GM15510 (cell line): Measurements from ENCODE around the gene MLH1.

Source experiments
- POLR2A ChIP-seq: IDR thresholded peaks from 3 replicates; pipeline ENCODE4 v1.6.1; 2011; ENCODE audit warnings: borderline replicate concordance; ENCODE audit not compliant: insufficient read length; ENCODE audit errors: extremely low read depth

Gene MLH1

DNA sequence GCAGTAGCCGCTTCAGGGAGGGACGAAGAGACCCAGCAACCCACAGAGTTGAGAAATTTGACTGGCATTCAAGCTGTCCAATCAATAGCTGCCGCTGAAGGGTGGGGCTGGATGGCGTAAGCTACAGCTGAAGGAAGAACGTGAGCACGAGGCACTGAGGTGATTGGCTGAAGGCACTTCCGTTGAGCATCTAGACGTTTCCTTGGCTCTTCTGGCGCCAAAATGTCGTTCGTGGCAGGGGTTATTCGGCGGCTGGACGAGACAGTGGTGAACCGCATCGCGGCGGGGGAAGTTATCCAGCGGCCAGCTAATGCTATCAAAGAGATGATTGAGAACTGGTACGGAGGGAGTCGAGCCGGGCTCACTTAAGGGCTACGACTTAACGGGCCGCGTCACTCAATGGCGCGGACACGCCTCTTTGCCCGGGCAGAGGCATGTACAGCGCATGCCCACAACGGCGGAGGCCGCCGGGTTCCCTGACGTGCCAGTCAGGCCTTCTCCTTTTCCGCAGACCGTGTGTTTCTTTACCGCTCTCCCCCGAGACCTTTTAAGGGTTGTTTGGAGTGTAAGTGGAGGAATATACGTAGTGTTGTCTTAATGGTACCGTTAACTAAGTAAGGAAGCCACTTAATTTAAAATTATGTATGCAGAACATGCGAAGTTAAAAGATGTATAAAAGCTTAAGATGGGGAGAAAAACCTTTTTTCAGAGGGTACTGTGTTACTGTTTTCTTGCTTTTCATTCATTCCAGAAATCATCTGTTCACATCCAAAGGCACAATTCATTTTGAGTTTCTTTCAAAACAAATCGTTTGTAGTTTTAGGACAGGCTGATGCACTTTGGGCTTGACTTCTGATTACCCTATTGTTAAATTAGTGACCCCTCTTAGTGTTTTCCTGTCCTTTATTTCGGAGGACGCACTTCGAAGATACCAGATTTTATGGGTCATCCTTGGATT is at the start of gene MLH1:
MLH1 (plus strand) TSS at position 193 of the 958 bp plus-strand sequence; CDS start at position 223, 30 bp downstream.
- TF ChIP-seq POLR2A, result peak; percentile 76

DNA sequence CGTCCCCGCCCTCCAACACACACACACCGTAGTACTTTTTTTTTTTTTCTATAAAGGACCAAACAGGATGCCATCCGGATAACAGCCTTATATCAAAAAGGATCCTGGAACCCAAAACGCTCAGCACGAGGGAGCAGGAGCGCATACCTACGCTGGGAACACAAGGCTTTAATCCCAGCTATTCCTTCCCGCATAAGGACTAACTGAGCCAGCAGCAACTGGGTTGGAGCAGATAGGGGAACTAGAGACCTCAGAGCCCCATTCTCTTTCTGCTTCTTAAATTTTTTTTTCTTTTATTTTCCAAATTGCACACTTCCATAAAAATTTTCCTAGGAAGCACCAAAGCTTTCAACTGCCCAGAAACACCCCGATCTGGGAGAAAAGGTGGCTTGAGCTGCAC is 49.7 kb upstream of the MLH1 start:
- no peak for TF ChIP-seq POLR2A

DNA sequence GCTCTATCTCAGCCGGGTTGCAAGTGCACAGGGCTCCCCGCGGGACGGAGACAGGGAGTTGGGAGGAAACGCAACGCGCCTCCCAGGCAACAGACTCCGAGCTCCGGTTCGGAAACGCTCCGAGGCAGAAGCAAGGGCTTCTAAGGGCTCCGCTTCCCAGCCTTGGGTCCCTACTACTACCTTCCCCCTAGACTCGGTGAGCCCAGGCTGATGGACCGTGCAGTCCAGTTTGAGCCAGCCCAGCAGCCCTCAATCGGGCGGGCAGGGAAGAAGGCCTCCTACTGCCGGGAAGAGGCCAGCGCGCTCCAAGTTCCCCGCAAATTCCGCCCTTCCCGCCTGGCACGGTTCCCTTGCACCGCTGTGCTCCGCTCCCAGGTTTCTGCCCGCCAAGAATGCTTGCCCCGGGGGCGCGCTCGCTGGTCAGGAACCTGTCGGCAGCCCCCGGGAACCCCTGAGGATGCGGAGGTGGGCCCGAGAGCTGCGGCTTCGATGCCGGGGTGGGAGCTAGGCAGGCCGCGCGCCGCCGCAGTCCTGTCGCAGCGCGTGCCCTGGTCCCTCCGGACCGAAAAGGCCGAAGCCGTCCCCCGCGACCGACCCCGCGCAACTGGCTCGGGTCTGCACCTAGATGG is 49.2 kb upstream of the MLH1 start:
- TF ChIP-seq POLR2A, result no peak

DNA sequence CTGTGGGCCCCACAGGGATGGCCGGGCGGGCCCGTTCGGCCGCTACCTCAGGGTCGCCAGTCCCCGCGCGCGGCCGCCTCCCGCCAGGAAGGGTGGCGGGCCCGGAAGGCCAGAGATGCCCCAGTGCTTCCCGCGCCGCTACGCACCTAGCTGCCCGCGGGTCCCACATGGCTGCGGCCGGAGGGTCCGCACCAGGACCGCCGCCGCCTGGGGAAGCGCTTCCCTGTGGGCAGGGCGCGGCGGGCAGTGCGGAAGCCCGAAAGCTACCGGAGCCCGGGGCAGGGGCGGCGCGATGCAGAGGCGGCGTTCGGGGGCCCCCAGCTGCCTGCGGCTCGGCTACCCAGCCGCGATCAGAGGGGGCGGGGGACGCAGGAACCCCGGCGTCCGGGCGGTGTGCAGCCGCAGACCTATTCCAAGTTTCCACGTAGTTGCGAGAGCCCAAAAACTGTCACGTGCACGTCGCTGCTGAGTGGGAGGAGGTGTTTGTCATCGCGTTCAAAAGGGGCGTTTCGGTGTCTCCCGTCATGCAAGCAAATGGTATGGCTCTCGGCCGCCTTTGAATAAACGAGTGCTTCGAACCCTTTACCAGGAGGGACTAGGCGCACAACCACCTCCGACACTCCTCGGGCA is 48.6 kb upstream of the MLH1 start, which contains the start of gene TRANK1:
TRANK1 (minus strand) TSS at position 414 of the 630 bp plus-strand sequence; CDS start at position 169, 245 bp downstream.
- no peak for TF ChIP-seq POLR2A

DNA sequence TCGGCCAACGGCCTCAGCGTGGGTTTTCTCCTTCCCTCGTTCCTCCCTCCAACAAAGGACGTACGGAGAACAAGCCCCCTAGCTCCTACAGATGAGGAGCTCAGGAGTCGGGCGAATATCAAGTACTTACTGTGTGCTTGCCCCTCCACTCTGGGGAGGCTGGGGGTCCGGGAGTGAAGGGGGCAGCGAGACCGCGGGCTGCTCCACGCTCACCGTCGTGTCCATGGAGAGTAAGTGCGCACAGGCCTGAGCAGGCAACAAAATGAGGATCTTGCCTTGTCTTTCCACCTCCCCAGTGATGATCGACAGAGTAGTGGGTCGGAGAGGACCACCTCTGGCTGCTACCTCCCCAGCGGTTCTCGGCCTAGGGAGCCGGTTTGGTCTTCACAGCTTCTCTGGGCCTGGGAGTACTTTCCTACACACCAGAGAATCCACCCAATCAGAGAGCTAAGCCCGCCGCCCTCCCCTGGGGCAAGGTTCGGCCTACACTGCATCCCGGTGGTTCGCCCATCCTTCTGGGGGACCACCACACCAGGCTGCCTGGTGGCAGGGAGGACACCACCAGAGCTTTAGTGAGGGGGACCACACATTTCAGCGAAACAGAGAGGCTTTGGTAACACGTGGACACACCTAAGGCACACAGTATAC is 47.9 kb upstream of the MLH1 start:
- no peak for TF ChIP-seq POLR2A

DNA sequence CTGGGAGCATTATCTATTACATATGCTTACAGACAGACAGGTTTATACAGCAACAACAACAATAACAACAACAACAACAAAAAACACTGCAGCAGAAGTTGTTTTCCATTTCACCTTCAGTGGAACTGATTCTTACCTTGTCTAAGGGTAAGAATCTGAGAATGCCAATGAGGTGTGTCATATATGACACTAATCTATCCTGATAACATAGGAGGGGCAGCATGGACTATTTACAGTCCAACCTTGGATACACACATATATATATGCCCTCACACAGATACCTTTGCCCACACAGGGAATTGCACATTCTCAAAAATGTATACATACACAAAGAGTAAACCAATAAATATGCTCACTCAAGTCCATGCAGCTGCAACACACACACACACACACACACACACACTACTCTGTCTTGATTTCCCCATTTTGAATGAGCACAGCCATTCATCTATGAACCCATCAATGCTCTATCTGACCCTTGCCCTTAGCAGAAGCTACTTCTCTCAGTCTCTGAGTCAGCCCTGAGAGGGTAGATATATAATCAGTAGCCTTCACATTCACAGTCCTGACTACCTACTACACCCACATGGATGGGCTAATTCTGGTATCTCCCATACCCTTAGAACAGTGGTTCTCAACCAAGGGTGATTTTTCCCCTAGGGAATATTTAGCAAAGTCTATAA is 38.7 kb upstream of the MLH1 start:
- TF ChIP-seq POLR2A, result no peak

DNA sequence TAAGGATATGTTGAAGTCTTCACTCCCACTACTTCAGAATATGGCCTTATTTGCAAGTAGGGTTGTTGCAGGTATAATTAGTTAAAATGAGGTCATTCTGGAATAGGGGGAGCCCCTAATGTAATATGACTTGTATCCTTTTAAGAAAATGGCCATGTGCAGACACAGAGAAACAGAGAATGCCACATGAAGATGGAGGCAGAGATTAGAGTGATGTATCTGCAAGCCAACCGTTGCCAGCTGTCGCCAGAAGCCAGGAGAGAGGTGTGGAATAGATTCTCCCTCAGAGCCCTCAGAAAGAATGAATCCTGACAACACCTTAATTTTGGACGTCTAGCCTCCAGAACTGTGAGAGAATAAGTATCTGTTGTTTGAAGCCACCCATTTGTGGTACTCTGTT is 37.2 kb upstream of the MLH1 start:
- no peak for TF ChIP-seq POLR2A

DNA sequence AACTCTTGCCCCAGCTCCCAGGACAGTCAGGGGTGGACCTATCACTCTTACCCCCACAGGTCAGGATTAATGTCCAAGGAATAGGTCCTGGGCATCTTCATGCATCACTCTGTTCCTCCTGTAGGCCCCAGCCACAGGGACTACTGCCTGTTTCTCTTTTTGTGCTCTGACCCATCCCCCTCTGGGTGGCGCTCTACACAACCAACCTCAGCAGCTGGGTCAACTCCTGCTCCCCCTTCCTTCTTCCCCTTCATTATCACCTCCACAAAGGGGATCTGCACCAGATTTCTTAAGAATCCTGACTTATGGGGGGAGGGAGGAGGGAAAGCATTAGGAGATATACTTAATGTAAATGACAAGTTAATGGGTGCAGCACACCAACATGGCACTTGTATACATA is 36.3 kb upstream of the MLH1 start:
- no peak for TF ChIP-seq POLR2A

DNA sequence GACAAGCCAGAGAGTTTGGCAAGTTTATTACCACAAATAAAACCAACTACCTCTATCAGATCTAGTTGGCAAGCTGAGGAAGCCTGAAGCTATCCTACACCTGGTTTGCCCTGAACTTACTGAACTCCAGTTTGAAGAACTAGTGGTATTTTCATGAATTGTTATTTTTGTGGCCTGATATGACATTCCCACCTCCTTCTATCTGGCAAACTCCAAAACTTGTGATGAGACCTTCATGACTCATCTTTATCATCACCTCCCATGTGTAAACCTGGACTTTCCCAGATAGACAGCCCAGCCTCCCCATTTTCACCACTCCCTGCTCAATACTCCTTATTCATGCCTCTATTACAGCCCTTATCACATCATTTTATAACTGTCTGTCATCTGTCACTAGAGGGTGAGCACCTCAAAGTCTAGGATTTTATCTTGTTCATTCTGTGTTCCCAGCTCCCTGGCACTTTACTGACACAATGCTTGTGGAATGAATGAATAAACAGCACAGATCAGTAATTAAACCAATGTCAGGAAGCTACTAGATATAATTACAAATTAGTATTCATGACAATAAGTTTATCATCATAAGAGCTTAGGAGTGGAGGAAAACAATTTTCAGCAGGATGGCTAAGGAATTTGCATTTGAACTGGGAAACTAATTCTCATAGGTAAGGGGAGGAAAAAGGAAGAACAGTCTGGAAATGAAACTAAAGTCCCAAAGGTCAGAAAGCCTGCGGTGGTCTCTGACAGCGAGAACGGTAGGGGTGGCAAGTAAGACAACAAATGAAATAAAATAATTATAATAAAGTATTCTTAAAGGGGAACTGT is 35.2 kb upstream of the MLH1 start:
- TF ChIP-seq POLR2A, result no peak

DNA sequence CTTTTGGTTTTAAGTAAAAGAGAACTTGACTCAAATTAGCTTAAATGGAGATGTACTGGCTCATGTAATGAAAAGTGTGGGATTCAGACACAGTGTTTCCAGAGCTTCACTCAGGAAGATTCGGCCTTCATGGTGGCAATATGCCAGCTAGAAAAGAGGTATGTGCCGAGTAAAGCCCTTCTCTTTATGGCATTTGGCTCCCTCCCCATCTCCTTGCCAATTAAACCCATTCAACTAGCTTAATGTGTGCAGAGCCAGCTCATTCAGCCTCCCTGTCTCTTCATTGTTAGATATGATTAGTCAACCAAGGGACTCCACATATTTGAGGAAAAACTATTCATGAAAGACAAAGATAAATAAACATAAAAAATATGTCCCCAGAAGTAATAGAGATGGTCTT is 33.5 kb upstream of the MLH1 start:
- TF ChIP-seq POLR2A, result no peak

DNA sequence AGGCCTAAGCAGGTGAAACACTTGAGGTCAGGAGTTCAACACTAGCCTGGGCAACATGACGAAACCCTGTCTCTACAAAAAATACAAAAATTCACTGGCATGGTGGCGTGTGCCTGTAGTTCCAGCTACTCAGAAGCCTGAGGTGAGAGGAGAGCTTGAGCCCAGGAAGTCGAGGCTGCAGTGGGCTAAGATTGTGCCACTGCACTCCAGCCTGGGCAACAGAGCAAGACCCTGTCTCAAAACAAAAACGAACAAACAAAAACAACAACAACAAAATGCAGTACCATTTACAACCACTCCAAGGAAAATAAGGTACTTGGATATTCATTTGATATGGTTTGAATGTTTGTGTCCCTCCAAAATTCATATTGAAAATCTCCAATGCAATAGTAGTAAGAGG is 32.8 kb upstream of the MLH1 start:
- TF ChIP-seq POLR2A, result no peak

DNA sequence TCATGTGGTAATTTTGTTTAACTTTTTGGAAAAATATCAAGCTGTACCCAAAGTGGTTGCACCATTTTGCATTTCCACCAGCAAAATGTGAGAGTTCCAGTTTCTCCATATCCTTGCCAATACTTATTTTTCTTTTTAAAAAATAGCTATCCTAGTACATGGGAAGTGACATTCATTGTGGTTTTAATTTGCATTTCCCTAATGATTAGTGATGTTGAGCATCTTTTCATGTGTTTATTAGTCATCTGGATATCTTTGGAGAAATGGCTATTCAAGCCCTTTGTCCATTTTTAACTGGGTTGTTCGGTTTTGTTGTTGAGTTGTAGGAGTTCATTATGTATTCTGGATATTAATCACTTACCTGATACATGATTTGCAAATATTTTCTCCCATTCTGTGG is 29.0 kb upstream of the MLH1 start:
- TF ChIP-seq POLR2A, result no peak

DNA sequence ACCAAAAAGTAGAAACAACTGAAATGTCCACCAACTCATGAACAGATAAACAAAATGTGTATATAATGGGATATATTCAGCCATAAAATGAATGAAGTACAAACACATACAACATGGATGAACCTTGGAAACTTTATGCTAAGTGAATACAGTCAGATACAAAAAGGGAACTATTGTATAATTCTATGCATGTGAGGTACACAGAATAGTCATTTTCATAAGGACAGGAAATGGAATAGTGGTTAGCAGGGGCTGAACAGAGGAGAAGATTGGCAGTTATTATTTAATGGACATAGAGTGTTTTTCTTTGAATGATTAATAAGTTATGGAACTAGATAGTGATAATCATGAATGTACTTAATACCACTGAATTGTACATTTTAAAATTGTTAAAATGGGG is 28.5 kb upstream of the MLH1 start:
- TF ChIP-seq POLR2A, result no peak

DNA sequence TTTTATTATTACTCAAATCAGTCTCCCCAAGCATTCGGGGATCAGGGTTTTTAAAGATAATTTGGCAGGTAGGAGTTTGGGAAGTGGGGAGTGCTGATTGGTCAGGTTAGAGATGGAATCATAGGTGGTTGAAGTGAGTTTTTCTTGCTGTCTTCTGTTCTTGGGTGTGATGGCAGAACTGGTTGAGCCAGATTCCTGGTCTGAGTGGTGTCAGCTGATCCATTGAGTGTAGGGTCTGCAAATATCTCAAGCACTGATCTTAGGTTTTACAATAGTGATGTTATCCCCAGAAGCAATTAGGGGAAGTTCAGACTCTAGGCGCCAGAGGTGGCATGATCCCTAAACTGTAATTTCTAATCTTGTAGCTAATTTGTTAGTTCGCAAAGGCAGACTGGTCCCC is 27.9 kb upstream of the MLH1 start:
- TF ChIP-seq POLR2A, result no peak

DNA sequence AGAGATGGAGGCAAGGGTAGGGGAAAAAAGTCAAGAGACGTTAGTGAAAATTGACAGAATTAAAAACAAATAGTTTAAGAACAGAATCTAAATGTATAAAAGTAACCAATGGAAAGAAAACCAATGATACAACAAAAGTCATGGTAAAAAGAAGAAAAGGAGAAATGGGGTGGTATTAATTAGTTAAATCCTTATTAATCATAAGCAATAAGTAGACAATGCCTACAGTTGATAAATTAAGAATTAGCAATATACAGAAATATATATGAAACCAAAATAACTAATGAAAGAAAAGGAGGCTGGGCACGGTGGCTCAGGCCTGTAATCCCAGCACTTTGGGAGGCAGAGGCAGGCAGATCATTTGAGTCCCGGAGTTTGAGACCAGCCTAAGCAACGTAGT is 24.2 kb upstream of the MLH1 start:
- no peak for TF ChIP-seq POLR2A
